OCI-LY3 (cell line): Measurements from ENCODE around the gene NUMA1.

Experiments used
- CTCF ChIP-seq: fragments of 200-600, 300-600 bp; sonication (generic); IDR thresholded peaks from 2 replicates; pipeline ENCODE4 v1.5.1; 2014; ENCODE audit warnings: antibody characterized with exemption, low read length, low read depth
- EZH2phosphoT487 ChIP-seq: fragments of 200-600 bp; shearing (Covaris generic); IDR thresholded peaks from 2 replicates; pipeline ENCODE4 v1.6.1; 2018; ENCODE audit warnings: antibody characterized with exemption, mixed run types, low read depth

- TF ChIP-seq CTCF (no peak), EZH2phosphoT487 (no peak)
These were observed 66.3 kb downstream of the NUMA1 start for GRCh38 chr11:72013765-72014711.
